Ovary (tissue), 3 donors: ENCODE data around the gene SLC22A23.

Source experiments
- POLR2A ChIP-seq: fragments of 450-650 bp; IDR thresholded peaks from one replicate; pipeline ENCODE4 v1.6.1; 2017; ENCODE audit warnings: antibody characterized with exemption, mild to moderate bottlenecking, moderate library complexity
- TF ChIP-seq, protein P1 (sequence below), 3 donors: fragments of 450-650 bp in 2 of 3; fragments of 200-600 bp in 1 of 3; IDR thresholded peaks; one replicate each; pipeline versions ENCODE4 v1.5.1 to v1.8.0; 2016 to 2022; ENCODE audit warnings: antibody characterized with exemption in 3 of 3, mild to moderate bottlenecking in 1 of 3
- donor health status: DM: no; HTN: no; CAD: no.

- TF ChIP-seq POLR2A: no peak
- TF ChIP-seq, protein P1, sequence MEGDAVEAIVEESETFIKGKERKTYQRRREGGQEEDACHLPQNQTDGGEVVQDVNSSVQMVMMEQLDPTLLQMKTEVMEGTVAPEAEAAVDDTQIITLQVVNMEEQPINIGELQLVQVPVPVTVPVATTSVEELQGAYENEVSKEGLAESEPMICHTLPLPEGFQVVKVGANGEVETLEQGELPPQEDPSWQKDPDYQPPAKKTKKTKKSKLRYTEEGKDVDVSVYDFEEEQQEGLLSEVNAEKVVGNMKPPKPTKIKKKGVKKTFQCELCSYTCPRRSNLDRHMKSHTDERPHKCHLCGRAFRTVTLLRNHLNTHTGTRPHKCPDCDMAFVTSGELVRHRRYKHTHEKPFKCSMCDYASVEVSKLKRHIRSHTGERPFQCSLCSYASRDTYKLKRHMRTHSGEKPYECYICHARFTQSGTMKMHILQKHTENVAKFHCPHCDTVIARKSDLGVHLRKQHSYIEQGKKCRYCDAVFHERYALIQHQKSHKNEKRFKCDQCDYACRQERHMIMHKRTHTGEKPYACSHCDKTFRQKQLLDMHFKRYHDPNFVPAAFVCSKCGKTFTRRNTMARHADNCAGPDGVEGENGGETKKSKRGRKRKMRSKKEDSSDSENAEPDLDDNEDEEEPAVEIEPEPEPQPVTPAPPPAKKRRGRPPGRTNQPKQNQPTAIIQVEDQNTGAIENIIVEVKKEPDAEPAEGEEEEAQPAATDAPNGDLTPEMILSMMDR (IDR thresholded peaks at IDR 0.05): no peak
Observed at GRCh38 chr6:3249821-3250220, 207.0 kb downstream of the SLC22A23 start.
